Measurements from ENCODE around the gene LIMS2. TPM values are rescaled to one million over a fixed set of nuclear protein-coding genes. Genes with fewer than 3 reads are reported as not detected.

Gene LIMS2
- total RNA-seq, 2 donors from 2014 or later = 80.2 to 91.7 TPM

- no peak for TF ChIP-seq CTCF (IDR thresholded peaks at IDR 0.05)
- Histone ChIP-seq H3K9me3 (peaks cover 0 to 6% of the 10 kb centered on the region in 2 donors), H3K36me3 (no peaks in the 10 kb centered on the region), H3K27me3 (no peaks in the 10 kb centered on the region), H3K27ac (no peak overlapping the region), H3K4me1 (peaks cover 0 to 18% of the 10 kb centered on the region in 2 donors), H3K4me3 (no peak overlapping the region)
- DNase-seq (ENCODE audit: low spot score) = no peak
Observed at GRCh38 chr2:127688405-127688804, 13.1 kb upstream of the LIMS2 start.

- no peak for TF ChIP-seq CTCF (IDR thresholded peaks at IDR 0.05)
- Histone ChIP-seq H3K36me3 (no peaks in the 10 kb centered on the region), H3K27ac (peak overlapping the region; percentile 32 to 44), H3K9me3 (no peaks in the 10 kb centered on the region), H3K27me3 (no peaks in the 10 kb centered on the region), H3K4me1 (peaks cover 0 to 45% of the 10 kb centered on the region in 2 donors), H3K4me3 (no peak overlapping the region)
- DNase-seq (ENCODE audit: low spot score) = peak; percentile 55
Observed at GRCh38 chr2:127685410-127686080, 10.2 kb upstream of the LIMS2 start.

- H3K4me3 ChIP-seq = no peak overlapping the region
- H3K9me3 ChIP-seq = no peaks in the 10 kb centered on the region
- peaks cover 0 to 48% of the 10 kb centered on the region in 2 donors for H3K4me1 ChIP-seq
- no peaks in the 10 kb centered on the region for H3K36me3 ChIP-seq
- peak; percentile 56 for DNase-seq (ENCODE audit: low spot score)
- H3K27ac ChIP-seq = peak overlapping the region in 1 of 2 donors; percentile 30
- no peak for TF ChIP-seq CTCF (IDR thresholded peaks at IDR 0.05)
- no peaks in the 10 kb centered on the region for H3K27me3 ChIP-seq
Observed at GRCh38 chr2:127683757-127684156, 8.4 kb upstream of the LIMS2 start.

- Histone ChIP-seq H3K4me1 (peaks cover 0 to 48% of the 10 kb centered on the region in 2 donors), H3K27ac (no peak overlapping the region), H3K9me3 (no peaks in the 10 kb centered on the region), H3K4me3 (no peak overlapping the region), H3K27me3 (no peaks in the 10 kb centered on the region), H3K36me3 (no peaks in the 10 kb centered on the region)
- no peak for TF ChIP-seq CTCF (IDR thresholded peaks at IDR 0.05)
- DNase-seq (ENCODE audit: low spot score) = peak; percentile 59
Observed at GRCh38 chr2:127683056-127683455, 7.7 kb upstream of the LIMS2 start.

GRCh38 chr2:127681976-127682857 is 6.9 kb upstream of the LIMS2 start:
- Histone ChIP-seq H3K4me3 (peak overlapping the region in 1 of 2 donors; percentile 45), H3K27me3 (no peaks in the 10 kb centered on the region), H3K36me3 (no peaks in the 10 kb centered on the region), H3K4me1 (peaks cover 0 to 52% of the 10 kb centered on the region in 2 donors), H3K9me3 (no peaks in the 10 kb centered on the region), H3K27ac (no peak overlapping the region)
- TF ChIP-seq CTCF (IDR thresholded peaks at IDR 0.05) = no peak
- peak; percentile 50 for DNase-seq (ENCODE audit: low spot score)
